Testis (tissue), 3 donors: ENCODE measurements around the gene RPS4Y2. TPM values are rescaled to one million over a fixed set of nuclear protein-coding genes. Genes with fewer than 3 reads are reported as not detected.

Source experiments
- DNase-seq: peaks from one replicate; pipeline ENCODE4 v3.0.0-alpha.2; 2019
- H3K27ac ChIP-seq, 2 donors: fragments of 200-600 bp; sonication (generic); one replicate each; pipeline ENCODE4 v1.5.1; 2019
- H3K27me3 ChIP-seq: fragments of 200-600 bp; sonication (generic); one replicate; pipeline ENCODE4 v1.5.1; 2019
- H3K36me3 ChIP-seq: fragments of 200-600 bp; sonication (generic); one replicate; pipeline ENCODE4 v1.5.1; 2017; ENCODE audit warnings: low read depth; ENCODE audit errors: missing control alignments
- H3K4me1 ChIP-seq: fragments of 200-600 bp; sonication (generic); one replicate; pipeline ENCODE4 v1.5.1; 2019
- H3K4me3 ChIP-seq, 2 donors: fragments of 200-600 bp; sonication (generic); one replicate each; pipeline ENCODE4 v1.5.1; 2017 to 2019
- H3K9me3 ChIP-seq: fragments of 200-600 bp; sonication (generic); one replicate; pipeline ENCODE4 v1.5.1; 2017
- CTCF ChIP-seq, 3 experiments: fragments of 450-650 bp in 2 of 3; fragments of 200-600 bp in 1 of 3; sonication (generic) in 1 of 3; IDR thresholded peaks; one replicate each; pipeline ENCODE4 v1.5.1; 2016 to 2019; ENCODE audit warnings: antibody characterized with exemption in 3 of 3, mild to moderate bottlenecking in 2 of 3, moderate library complexity in 1 of 3
- POLR2A ChIP-seq: fragments of 450-650 bp; IDR thresholded peaks from one replicate; pipeline ENCODE4 v1.6.1; 2017; ENCODE audit warnings: antibody characterized with exemption, mild to moderate bottlenecking, moderate library complexity
- WGBS, 2 donors: methylation state at CpG; one replicate each; pipeline ENCODE4 v1.1.5; 2018; 5-methylcytosine and 5-hydroxymethylcytosine counted together
- intact Hi-C: fragments of 100-400 bp; cut with DNase I; formaldehyde crosslinking; loops from one replicate; pipeline ENCODE4 v1.15.1; 2023; ENCODE audit warnings: low total_unique reads
- polyA plus RNA-seq: library from polyadenylated mRNA; stranded (reverse); fragments of 350-450 nt; fragmentation: Illumina TruSeq; extraction: RNeasy Lipid Tissue Mini Kit (QIAGEN cat#74804); gene quantifications from one replicate; pipeline ENCODE4 v1.2.3, GENCODE V29; 2014; ENCODE audit warnings: low read depth, low replicate concordance; ENCODE audit not compliant: insufficient read depth
- total RNA-seq, 2 donors: library from RNA; depleted of rRNA; stranded (reverse); fragments of >200 nt; gene quantifications; one replicate each; pipeline ENCODE4 v1.2.3, GENCODE V29; 2016

Gene RPS4Y2
- total and polyA plus RNA-seq, 3 donors from 2014 or later = 1.1 to 2.0 TPM; not detected in 1

- Histone ChIP-seq H3K36me3 (no peaks in the 10 kb centered on the region), H3K4me1 (no peaks in the 10 kb centered on the region), H3K27ac (no peak overlapping the region), H3K9me3 (no peaks in the 10 kb centered on the region), H3K27me3 (no peaks in the 10 kb centered on the region), H3K4me3 (no peak overlapping the region)
- intact Hi-C loops = no loop called here
- no peak for TF ChIP-seq CTCF (IDR thresholded peaks at IDR 0.05)
- no peak for TF ChIP-seq POLR2A
- no peak for DNase-seq
- WGBS, 2 donors = 80 to 83% methylated on average over 1 of the region's 1 CpG
These were observed 57.6 kb downstream of the RPS4Y2 start for GRCh38 chrY:20813459-20813858.

DNA sequence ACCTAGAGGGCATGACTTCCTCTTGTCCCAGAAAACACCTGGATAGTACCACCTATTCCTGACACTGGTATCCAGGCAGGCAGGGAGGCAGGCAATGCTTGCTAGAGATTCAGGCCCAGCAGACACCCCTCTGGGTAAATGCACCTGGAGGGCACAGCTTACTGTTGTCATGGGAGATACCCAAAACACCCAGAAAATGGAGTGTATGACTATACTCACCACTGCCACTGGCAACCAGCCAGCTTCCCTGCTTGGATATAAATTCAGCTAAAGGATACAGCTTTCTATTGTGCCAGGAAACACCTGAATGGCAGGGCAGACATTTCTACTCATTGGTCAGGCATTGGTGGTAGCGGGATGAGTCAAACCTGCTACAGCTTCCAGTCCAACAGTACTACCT is 58.9 kb downstream of the RPS4Y2 start:
- H3K27ac ChIP-seq = no peak overlapping the region
- WGBS, 2 donors = 57 to 60% methylated on average over 1 of the region's 1 CpG
- H3K4me3 ChIP-seq = no peak overlapping the region
- TF ChIP-seq POLR2A = no peak
- intact Hi-C loops = no loop called here
- no peaks in the 10 kb centered on the region for H3K9me3 ChIP-seq
- no peaks in the 10 kb centered on the region for H3K27me3 ChIP-seq
- no peaks in the 10 kb centered on the region for H3K4me1 ChIP-seq
- DNase-seq = no peak
- H3K36me3 ChIP-seq = no peaks in the 10 kb centered on the region

DNA sequence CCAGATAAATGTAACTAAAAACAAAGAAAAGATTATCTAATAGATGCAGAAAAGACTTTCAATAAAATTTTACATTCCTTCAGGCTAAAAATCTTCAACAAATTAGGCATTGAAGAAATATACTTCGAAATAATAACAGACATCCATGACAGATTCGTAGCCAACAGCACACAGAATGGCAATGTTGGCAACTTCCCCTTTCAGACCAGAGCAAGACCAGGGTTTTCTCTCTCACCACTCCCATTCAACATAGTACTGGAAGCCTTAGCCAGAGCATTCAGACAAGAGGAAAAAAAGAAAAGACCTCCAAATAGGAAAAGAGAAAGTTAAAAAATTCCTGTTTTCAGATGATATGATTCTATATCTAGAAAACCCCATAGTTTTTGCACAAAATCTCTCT is 61.2 kb downstream of the RPS4Y2 start:
- 53 to 71% methylated on average over 2 of the region's 2 CpGs for WGBS, 2 donors
- no peaks in the 10 kb centered on the region for H3K9me3 ChIP-seq
- no peak for DNase-seq
- no peaks in the 10 kb centered on the region for H3K36me3 ChIP-seq
- H3K4me1 ChIP-seq = no peaks in the 10 kb centered on the region
- TF ChIP-seq CTCF (IDR thresholded peaks at IDR 0.05) (no peak), POLR2A (no peak)
- intact Hi-C loops = no loop called here
- no peaks in the 10 kb centered on the region for H3K27me3 ChIP-seq
- no peak overlapping the region for H3K27ac ChIP-seq
- no peak overlapping the region for H3K4me3 ChIP-seq

Other genes starting within 250 kb of the RPS4Y2 start
- 10 to 100 TPM; 27.6 to 32.8 TPM for gene EIF1AY, start 180.3 kb upstream of the RPS4Y2 start, total RNA-seq
- gene EIF1AY, start 180.3 kb upstream of the RPS4Y2 start, polyA plus RNA-seq = 38.7 TPM